Esophagus squamous epithelium (tissue), 5 donors: ENCODE data around the gene FOXRED1. TPM values are rescaled to one million over a fixed set of nuclear protein-coding genes. Genes with fewer than 3 reads are reported as not detected.

Source experiments
- DNase-seq: peaks from one replicate; lab custom pipeline; 2025; lab: John Stamatoyannopoulos, UW
- H3K27ac ChIP-seq, 4 donors: fragments of 200-600 bp; sonication (generic); one replicate each; pipeline ENCODE4 v1.5.1; 2016 to 2019; ENCODE audit warnings: mild to moderate bottlenecking in 1 of 4
- H3K27me3 ChIP-seq, 4 donors: fragments of 200-600 bp; sonication (generic); 1 replicate in 3 of 4; 2 replicates in 1 of 4; pipeline versions ENCODE4 v1.5.1 to v1.6.0; 2017 to 2021; ENCODE audit warnings: antibody characterized with exemption in 1 of 4
- H3K36me3 ChIP-seq, 3 donors: fragments of 200-600 bp; sonication (generic); one replicate each; pipeline ENCODE4 v1.5.1; 2016 to 2019
- H3K4me1 ChIP-seq, 3 donors: fragments of 200-600 bp; sonication (generic); one replicate each; pipeline ENCODE4 v1.5.1; 2017 to 2019
- H3K4me3 ChIP-seq, 4 donors: fragments of 200-600 bp; sonication (generic); 1 replicate in 3 of 4; 2 replicates in 1 of 4; pipeline ENCODE4 v1.5.1; 2016 to 2019; ENCODE audit warnings: mild to moderate bottlenecking in 2 of 4, moderate library complexity in 1 of 4
- H3K9me3 ChIP-seq, 3 donors: fragments of 200-600 bp; sonication (generic); one replicate each; pipeline ENCODE4 v1.5.1; 2016 to 2019
- POLR2A ChIP-seq, 4 donors: fragments of 450-650 bp; IDR thresholded peaks; one replicate each; pipeline ENCODE4 v1.6.1; 2017; ENCODE audit warnings: antibody characterized with exemption in 4 of 4, mild to moderate bottlenecking in 4 of 4, moderate library complexity in 3 of 4
- WGBS, 2 donors: methylation state at CpG; one replicate each; pipeline ENCODE4 v1.1.5; 2018; 5-methylcytosine and 5-hydroxymethylcytosine counted together
- intact Hi-C: fragments of 100-400 bp; cut with DNase I; formaldehyde crosslinking; loops from one replicate; pipeline ENCODE4 v1.15.0; 2022
- total RNA-seq, 4 donors: library from RNA; depleted of rRNA; stranded (reverse); fragments of >200 nt; gene quantifications; one replicate each; pipeline ENCODE4 v1.1.0, GENCODE V29; 2016
- TF ChIP-seq, protein P1 (sequence below), 6 experiments: fragments of 450-650 bp in 4 of 6; fragments of 200-600 bp in 2 of 6; sonication (generic) in 2 of 6; IDR thresholded peaks; one replicate each; pipeline ENCODE4 v1.5.1; 2016 to 2019; ENCODE audit warnings: antibody characterized with exemption in 6 of 6, mild to moderate bottlenecking in 4 of 6, moderate library complexity in 4 of 6
- donor health status: DM: yes; HTN: yes; CAD: no.

Gene FOXRED1
- total RNA-seq, 4 donors from 2014 or later, result 7.5 to 31.4 (median 17.4) TPM

DNA sequence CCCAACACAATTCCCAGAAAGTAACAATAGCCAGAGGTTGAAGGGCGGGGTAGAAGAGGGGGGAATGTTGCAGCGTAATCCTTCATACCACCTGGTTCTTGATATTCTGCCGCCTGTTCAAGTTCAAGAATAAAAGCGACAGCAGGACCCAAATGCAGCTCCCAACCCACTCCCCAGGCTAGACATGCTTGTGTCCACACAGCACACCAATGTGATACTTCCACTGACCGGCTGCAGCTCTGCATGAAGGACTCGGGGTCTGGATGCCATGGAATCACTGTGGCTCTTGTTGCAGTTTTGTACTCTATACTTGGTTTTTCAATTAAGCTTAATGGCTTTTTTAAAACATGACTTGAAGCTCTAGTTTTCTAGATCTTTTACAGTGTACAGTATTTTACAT, 6.7 kb upstream of the FOXRED1 start:
- Histone ChIP-seq H3K4me1 (peaks cover 0 to 10% (median 2%) of the 10 kb centered on the region in 3 donors), H3K27me3 (no peaks in the 10 kb centered on the region), H3K27ac (no peak overlapping the region), H3K4me3 (no peak overlapping the region), H3K9me3 (no peaks in the 10 kb centered on the region), H3K36me3 (peaks cover 28 to 77% (median 38%) of the 10 kb centered on the region in 3 donors)
- intact Hi-C loops, result loop anchor here (5.0 kb wide), 1 partner anchor 50 kb away; the partner anchor contains the start of genes FAM118B and RPUSD4
- TF ChIP-seq POLR2A (IDR thresholded peaks at IDR 0.05), result no peak
- TF ChIP-seq, protein P1, sequence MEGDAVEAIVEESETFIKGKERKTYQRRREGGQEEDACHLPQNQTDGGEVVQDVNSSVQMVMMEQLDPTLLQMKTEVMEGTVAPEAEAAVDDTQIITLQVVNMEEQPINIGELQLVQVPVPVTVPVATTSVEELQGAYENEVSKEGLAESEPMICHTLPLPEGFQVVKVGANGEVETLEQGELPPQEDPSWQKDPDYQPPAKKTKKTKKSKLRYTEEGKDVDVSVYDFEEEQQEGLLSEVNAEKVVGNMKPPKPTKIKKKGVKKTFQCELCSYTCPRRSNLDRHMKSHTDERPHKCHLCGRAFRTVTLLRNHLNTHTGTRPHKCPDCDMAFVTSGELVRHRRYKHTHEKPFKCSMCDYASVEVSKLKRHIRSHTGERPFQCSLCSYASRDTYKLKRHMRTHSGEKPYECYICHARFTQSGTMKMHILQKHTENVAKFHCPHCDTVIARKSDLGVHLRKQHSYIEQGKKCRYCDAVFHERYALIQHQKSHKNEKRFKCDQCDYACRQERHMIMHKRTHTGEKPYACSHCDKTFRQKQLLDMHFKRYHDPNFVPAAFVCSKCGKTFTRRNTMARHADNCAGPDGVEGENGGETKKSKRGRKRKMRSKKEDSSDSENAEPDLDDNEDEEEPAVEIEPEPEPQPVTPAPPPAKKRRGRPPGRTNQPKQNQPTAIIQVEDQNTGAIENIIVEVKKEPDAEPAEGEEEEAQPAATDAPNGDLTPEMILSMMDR (IDR thresholded peaks at IDR 0.05), result no peak
- DNase-seq, result no peak
- WGBS, 2 donors, result 86 to 97% methylated on average over 6 of the region's 6 CpGs

DNA sequence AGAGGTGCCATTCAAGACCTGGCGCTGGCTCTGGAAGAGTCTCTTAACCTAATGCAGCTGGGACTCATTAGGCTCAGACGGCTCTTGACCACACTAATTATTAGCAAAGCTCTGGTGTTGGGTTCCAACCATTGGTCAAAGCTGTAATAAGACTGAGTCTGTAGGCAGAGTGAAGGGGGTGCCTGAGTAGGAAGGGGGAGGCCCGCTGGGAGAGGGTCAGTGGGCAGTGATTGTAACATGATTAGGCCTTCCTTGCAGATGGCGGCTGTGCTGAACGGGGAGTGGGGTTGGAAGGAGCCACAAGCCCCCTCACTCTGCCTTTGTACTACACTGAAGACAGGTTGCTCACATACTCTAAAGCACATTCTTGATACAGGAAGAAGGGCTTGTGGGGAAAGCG, 5.5 kb upstream of the FOXRED1 start:
- intact Hi-C loops, result loop anchor here (5.0 kb wide), 1 partner anchor 51 kb away; the partner anchor contains the start of genes FAM118B and RPUSD4

DNA sequence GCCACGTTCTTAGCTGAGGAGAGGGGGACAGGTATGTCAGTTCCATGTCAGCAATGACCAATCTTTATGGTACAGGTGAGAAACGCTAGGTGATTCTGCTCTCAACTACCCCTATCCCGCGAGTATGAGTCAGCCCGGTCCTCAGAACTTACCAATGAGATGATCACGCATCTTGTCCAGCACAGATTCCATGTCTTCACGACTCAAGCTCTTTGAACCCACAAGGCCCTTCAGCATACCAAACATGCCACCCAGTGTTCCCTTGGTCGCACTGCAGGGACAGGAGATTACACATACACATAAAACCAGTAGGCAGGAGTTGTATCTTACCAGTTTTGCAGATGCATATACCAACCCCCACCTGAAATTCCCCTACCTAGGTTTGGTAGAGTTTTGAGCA, 3.1 kb upstream of the FOXRED1 start:
- intact Hi-C loops, result no loop called here
- TF ChIP-seq, protein P1 (IDR thresholded peaks at IDR 0.05), result no peak
- no peak for TF ChIP-seq POLR2A (IDR thresholded peaks at IDR 0.05)
- H3K9me3 ChIP-seq, result no peaks in the 10 kb centered on the region
- H3K36me3 ChIP-seq, result peaks cover 28 to 65% (median 38%) of the 10 kb centered on the region in 3 donors
- H3K4me3 ChIP-seq, result no peak overlapping the region
- no peak for DNase-seq
- no peak overlapping the region for H3K27ac ChIP-seq
- H3K27me3 ChIP-seq, result no peaks in the 10 kb centered on the region
- WGBS, 2 donors, result 76 to 92% methylated on average over 4 to 7 of the region's 8 CpGs
- peaks cover 8 to 28% (median 16%) of the 10 kb centered on the region in 3 donors for H3K4me1 ChIP-seq

More for the DNA sequence above, 5.5 kb upstream of the FOXRED1 start:
- TF ChIP-seq POLR2A (IDR thresholded peaks at IDR 0.05), result no peak
- TF ChIP-seq, protein P1 (IDR thresholded peaks at IDR 0.05), result no peak
- Histone ChIP-seq H3K27me3 (no peaks in the 10 kb centered on the region), H3K36me3 (peaks cover 28 to 67% (median 38%) of the 10 kb centered on the region in 3 donors), H3K9me3 (no peaks in the 10 kb centered on the region), H3K4me3 (no peak overlapping the region), H3K27ac (no peak overlapping the region), H3K4me1 (peaks cover 8 to 17% (median 11%) of the 10 kb centered on the region in 3 donors)
- 87 to 90% methylated on average over 4 of the region's 6 CpGs for WGBS, 2 donors
- DNase-seq, result no peak

DNA sequence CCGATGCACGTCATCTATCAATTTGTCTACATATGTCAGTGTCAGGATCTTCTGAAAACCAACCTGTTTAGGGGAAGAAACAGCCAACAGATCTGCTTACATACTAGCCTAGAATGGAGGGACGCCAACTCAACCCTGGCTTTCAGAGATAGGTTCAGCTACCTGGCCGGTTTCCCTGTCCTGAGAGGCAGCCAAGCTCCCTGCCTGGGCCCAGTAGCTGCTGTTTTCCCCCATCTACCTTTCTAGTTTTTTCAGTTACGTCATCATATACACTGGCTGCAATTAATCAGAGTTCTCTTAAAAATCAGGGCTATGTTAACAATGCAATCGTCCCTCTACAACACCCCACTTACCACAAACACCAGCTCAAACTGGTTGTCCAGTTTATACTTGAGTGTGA, 1.3 kb upstream of the FOXRED1 start:
- no peaks in the 10 kb centered on the region for H3K9me3 ChIP-seq
- peaks cover 28 to 53% (median 38%) of the 10 kb centered on the region in 3 donors for H3K36me3 ChIP-seq
- intact Hi-C loops, result no loop called here
- H3K4me1 ChIP-seq, result peaks cover 8 to 28% (median 16%) of the 10 kb centered on the region in 3 donors
- peak overlapping the region; percentile 73 to 83 (median 77) for H3K4me3 ChIP-seq
- 34 to 41% methylated on average over 6 of the region's 6 CpGs for WGBS, 2 donors
- no peak for DNase-seq
- TF ChIP-seq, protein P1 (IDR thresholded peaks at IDR 0.05), result no peak
- TF ChIP-seq POLR2A (IDR thresholded peaks at IDR 0.05), result no peak
- no peaks in the 10 kb centered on the region for H3K27me3 ChIP-seq
- H3K27ac ChIP-seq, result peak overlapping the region; percentile 89 to 98 (median 96)

DNA sequence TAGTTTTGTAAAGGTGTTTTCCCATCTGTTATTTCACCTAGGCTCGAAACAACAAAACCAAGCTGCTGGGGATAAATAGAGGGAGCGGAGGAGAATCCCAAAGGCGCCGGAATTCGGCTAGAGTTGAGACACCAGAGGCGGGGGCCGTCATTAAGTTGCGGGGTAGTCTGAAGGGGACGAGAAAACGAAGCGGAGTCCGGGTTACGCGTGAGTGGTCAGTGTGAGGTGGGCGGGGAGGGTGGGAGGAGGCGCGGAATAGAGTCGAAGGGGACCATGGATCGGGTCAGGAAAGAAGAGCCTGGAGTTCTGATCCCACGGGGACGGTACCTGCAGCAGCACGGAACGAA, 620 bp upstream of the FOXRED1 start:
- Histone ChIP-seq H3K4me3 (peak overlapping the region; percentile 73 to 83 (median 77)), H3K36me3 (peaks cover 27 to 53% (median 31%) of the 10 kb centered on the region in 3 donors), H3K27me3 (no peaks in the 10 kb centered on the region), H3K9me3 (no peaks in the 10 kb centered on the region), H3K4me1 (peaks cover 8 to 28% (median 16%) of the 10 kb centered on the region in 3 donors), H3K27ac (peak overlapping the region; percentile 89 to 98 (median 96))
- intact Hi-C loops, result no loop called here
- TF ChIP-seq, protein P1 (IDR thresholded peaks at IDR 0.05), result no peak
- no peak for DNase-seq
- WGBS, 2 donors, result 0 to 1% methylated on average over 23 of the region's 23 CpGs
